ENCODE results near the gene ZFP36.

ZFP36 gene

GRCh38 chr19:39424934-39425333 lies 18.3 kb downstream of the ZFP36 start:
- H3K4me3 ChIP-seq (replicated peaks; ENCODE audit: low read depth, low read length) = no peak overlapping the region
- no peak for DNase-seq (ENCODE audit: low read depth)
- no peak for TF ChIP-seq CTCF (IDR thresholded peaks at IDR 0.05; ENCODE audit: low read length, missing control alignments)

GRCh38 chr19:39425744-39426143 lies 19.1 kb downstream of the ZFP36 start:
- no peak overlapping the region for H3K4me3 ChIP-seq (replicated peaks; ENCODE audit: low read depth, low read length)
- TF ChIP-seq CTCF (IDR thresholded peaks at IDR 0.05; ENCODE audit: low read length, missing control alignments) = no peak
- no peak for DNase-seq (ENCODE audit: low read depth)

- no peak for TF ChIP-seq CTCF (IDR thresholded peaks at IDR 0.05; ENCODE audit: low read length, missing control alignments)
- H3K4me3 ChIP-seq (replicated peaks; ENCODE audit: low read depth, low read length) = no peak overlapping the region
- no peak for DNase-seq (ENCODE audit: low read depth)
Observed at GRCh38 chr19:39426170-39426569, 19.5 kb downstream of the ZFP36 start.

GRCh38 chr19:39427707-39428106 lies 21.1 kb downstream of the ZFP36 start:
- no peak overlapping the region for H3K4me3 ChIP-seq (replicated peaks; ENCODE audit: low read depth, low read length)
- no peak for DNase-seq (ENCODE audit: low read depth)
- no peak for TF ChIP-seq CTCF (IDR thresholded peaks at IDR 0.05; ENCODE audit: low read length, missing control alignments)

GRCh38 chr19:39428283-39429112 lies 21.9 kb downstream of the ZFP36 start:
- peak; percentile 94 for DNase-seq (ENCODE audit: low read depth)
- no peak overlapping the region for H3K4me3 ChIP-seq (replicated peaks; ENCODE audit: low read depth, low read length)
- TF ChIP-seq CTCF (IDR thresholded peaks at IDR 0.05; ENCODE audit: low read length, missing control alignments) = no peak

GRCh38 chr19:39430675-39431593 lies 24.3 kb downstream of the ZFP36 start:
- peak overlapping the region; percentile 21 for H3K4me3 ChIP-seq (replicated peaks; ENCODE audit: low read depth, low read length)
- TF ChIP-seq CTCF (IDR thresholded peaks at IDR 0.05; ENCODE audit: low read length, missing control alignments) = no peak
- peak; percentile 99 for DNase-seq (ENCODE audit: low read depth)

Measured in fibroblast of pulmonary artery (primary cell).